Measurements from ENCODE around the gene ZFP90.

ZFP90 gene

GRCh38 chr16:68592466-68593337, 53.6 kb downstream of the ZFP90 start:
- DNase-seq, result no peak

- DNase-seq, result no peak
Measured at GRCh38 chr16:68596266-68596665, 57.2 kb downstream of the ZFP90 start.

- DNase-seq, result no peak
Measured at GRCh38 chr16:68599586-68599985, 60.5 kb downstream of the ZFP90 start.

GRCh38 chr16:68605746-68606145, 66.7 kb downstream of the ZFP90 start:
- peak; percentile 36 for DNase-seq

GRCh38 chr16:68607443-68607842, 68.4 kb downstream of the ZFP90 start:
- DNase-seq, result no peak

GRCh38 chr16:68608330-68608729, 69.2 kb downstream of the ZFP90 start:
- no peak for DNase-seq

GRCh38 chr16:68612996-68613395, 73.9 kb downstream of the ZFP90 start:
- no peak for DNase-seq

GRCh38 chr16:68617734-68618133, 78.6 kb downstream of the ZFP90 start:
- DNase-seq, result no peak
